GM23248 (cell line): ENCODE data around the gene MTCH1.

ENCODE experiments used
- EZH2 ChIP-seq: fragments of 200-600 bp; sonication (generic); IDR thresholded peaks from 2 replicates; pipeline ENCODE4 v1.6.1; 2018; ENCODE audit warnings: antibody characterized with exemption, mild to moderate bottlenecking; ENCODE audit not compliant: insufficient read depth, poor library complexity, severe bottlenecking
- EZH2phosphoT487 ChIP-seq: fragments of 200-600 bp; sonication (generic); IDR thresholded peaks from 2 replicates; pipeline ENCODE4 v1.6.1; 2018; ENCODE audit warnings: antibody characterized with exemption, moderate library complexity, mild to moderate bottlenecking, low read depth; ENCODE audit not compliant: insufficient read depth

- no peak for TF ChIP-seq EZH2
- TF ChIP-seq EZH2phosphoT487: no peak
Measured at GRCh38 chr6:36925809-36926208, 60.2 kb downstream of the MTCH1 start.
